ENCODE results near the gene ATRNL1. TPM values are rescaled to one million over a fixed set of nuclear protein-coding genes. Genes with fewer than 3 reads are reported as not detected.
A peak's percentile ranks its signal among the peaks of the same experiment; 100 is the strongest.

Gene ATRNL1
- total RNA-seq, 2 donors from 2014 or later, result 5.1 to 22.9 TPM

- Histone ChIP-seq H3K9me3 (no peaks in the 10 kb centered on the region), H3K4me1 (replicated peaks) (no peaks in the 10 kb centered on the region), H3K27me3 (replicated peaks; ENCODE audit: insufficient read depth) (no peaks in the 10 kb centered on the region), H3K36me3 (no peaks in the 10 kb centered on the region), H3K27ac (no peak overlapping the region), H3K4me3 (no peak overlapping the region)
- intact Hi-C loops (cut with DNase I), result no loop called here
- 74% methylated on average over 3 of the region's 3 CpGs for WGBS
- TF ChIP-seq POLR2A (IDR thresholded peaks at IDR 0.05) (no peak), POLR2AphosphoS5 (IDR thresholded peaks at IDR 0.05) (no peak)
- TF ChIP-seq, protein P1, sequence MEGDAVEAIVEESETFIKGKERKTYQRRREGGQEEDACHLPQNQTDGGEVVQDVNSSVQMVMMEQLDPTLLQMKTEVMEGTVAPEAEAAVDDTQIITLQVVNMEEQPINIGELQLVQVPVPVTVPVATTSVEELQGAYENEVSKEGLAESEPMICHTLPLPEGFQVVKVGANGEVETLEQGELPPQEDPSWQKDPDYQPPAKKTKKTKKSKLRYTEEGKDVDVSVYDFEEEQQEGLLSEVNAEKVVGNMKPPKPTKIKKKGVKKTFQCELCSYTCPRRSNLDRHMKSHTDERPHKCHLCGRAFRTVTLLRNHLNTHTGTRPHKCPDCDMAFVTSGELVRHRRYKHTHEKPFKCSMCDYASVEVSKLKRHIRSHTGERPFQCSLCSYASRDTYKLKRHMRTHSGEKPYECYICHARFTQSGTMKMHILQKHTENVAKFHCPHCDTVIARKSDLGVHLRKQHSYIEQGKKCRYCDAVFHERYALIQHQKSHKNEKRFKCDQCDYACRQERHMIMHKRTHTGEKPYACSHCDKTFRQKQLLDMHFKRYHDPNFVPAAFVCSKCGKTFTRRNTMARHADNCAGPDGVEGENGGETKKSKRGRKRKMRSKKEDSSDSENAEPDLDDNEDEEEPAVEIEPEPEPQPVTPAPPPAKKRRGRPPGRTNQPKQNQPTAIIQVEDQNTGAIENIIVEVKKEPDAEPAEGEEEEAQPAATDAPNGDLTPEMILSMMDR (IDR thresholded peaks at IDR 0.05), result no peak
- no peak for DNase-seq (ENCODE audit: low spot score)
Measured at GRCh38 chr10:115436999-115437398, 343.8 kb downstream of the ATRNL1 start.

- TF ChIP-seq, protein P1 (IDR thresholded peaks at IDR 0.05), result no peak
- TF ChIP-seq POLR2AphosphoS5 (IDR thresholded peaks at IDR 0.05), result peak; percentile 16
- H3K36me3 ChIP-seq, result no peaks in the 10 kb centered on the region
- H3K4me1 ChIP-seq (replicated peaks), result no peaks in the 10 kb centered on the region
- intact Hi-C loops (cut with DNase I), result no loop called here
- 58% methylated on average over 2 of the region's 2 CpGs for WGBS
- no peak overlapping the region for H3K27ac ChIP-seq
- no peaks in the 10 kb centered on the region for H3K27me3 ChIP-seq (replicated peaks; ENCODE audit: insufficient read depth)
- DNase-seq (ENCODE audit: low spot score), result no peak
- no peak overlapping the region for H3K4me3 ChIP-seq
- H3K9me3 ChIP-seq, result no peaks in the 10 kb centered on the region
Measured at GRCh38 chr10:115441907-115442545, 348.9 kb downstream of the ATRNL1 start.

DNA sequence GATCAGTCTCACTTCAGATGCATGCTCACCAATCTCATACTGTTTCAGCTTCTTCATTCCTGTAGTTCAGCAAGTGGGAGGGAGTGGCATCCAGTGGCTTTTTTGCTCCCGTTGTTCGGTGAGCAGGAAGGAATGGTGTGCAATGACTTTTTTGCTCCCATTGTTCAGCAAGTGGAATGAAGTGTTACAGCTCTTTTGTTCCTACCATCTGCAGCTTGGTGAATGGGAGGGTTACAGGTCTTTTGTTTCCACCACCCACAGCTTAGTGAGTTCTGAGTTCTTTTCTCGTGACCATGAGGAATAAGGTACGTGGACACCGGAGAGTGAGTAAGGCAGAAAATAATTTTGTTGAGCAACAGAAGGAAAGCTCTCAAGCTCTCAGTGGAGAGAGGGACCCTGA lies 363.6 kb downstream of the ATRNL1 start:
- Histone ChIP-seq H3K4me1 (replicated peaks) (no peaks in the 10 kb centered on the region), H3K27me3 (replicated peaks; ENCODE audit: insufficient read depth) (no peaks in the 10 kb centered on the region), H3K4me3 (no peak overlapping the region), H3K9me3 (no peaks in the 10 kb centered on the region), H3K27ac (no peak overlapping the region), H3K36me3 (no peaks in the 10 kb centered on the region)
- TF ChIP-seq POLR2A (IDR thresholded peaks at IDR 0.05) (no peak), POLR2AphosphoS5 (IDR thresholded peaks at IDR 0.05) (no peak)
- TF ChIP-seq, protein P1 (IDR thresholded peaks at IDR 0.05), result no peak
- WGBS, result 92% methylated on average over 5 of the region's 5 CpGs
- DNase-seq (ENCODE audit: low spot score), result no peak
- intact Hi-C loops (cut with DNase I), result no loop called here

GRCh38 chr10:115483294-115483693 lies 390.1 kb downstream of the ATRNL1 start:
- intact Hi-C loops (cut with DNase I), result no loop called here
- Histone ChIP-seq H3K4me3 (no peak overlapping the region), H3K9me3 (no peaks in the 10 kb centered on the region), H3K27me3 (replicated peaks; ENCODE audit: insufficient read depth) (no peaks in the 10 kb centered on the region), H3K36me3 (no peaks in the 10 kb centered on the region), H3K27ac (no peak overlapping the region), H3K4me1 (replicated peaks) (no peaks in the 10 kb centered on the region)
- no peak for TF ChIP-seq POLR2A (IDR thresholded peaks at IDR 0.05)
- TF ChIP-seq, protein P1 (IDR thresholded peaks at IDR 0.05), result no peak
- TF ChIP-seq POLR2AphosphoS5 (IDR thresholded peaks at IDR 0.05), result no peak
- WGBS, result 89% methylated on average over 2 of the region's 2 CpGs
- DNase-seq (ENCODE audit: low spot score), result no peak

GRCh38 chr10:115491526-115492140 lies 398.5 kb downstream of the ATRNL1 start:
- H3K9me3 ChIP-seq, result no peaks in the 10 kb centered on the region
- H3K27ac ChIP-seq, result no peak overlapping the region
- DNase-seq (ENCODE audit: low spot score), result no peak
- H3K4me1 ChIP-seq (replicated peaks), result no peaks in the 10 kb centered on the region
- intact Hi-C loops (cut with DNase I), result no loop called here
- H3K36me3 ChIP-seq, result no peaks in the 10 kb centered on the region
- no peaks in the 10 kb centered on the region for H3K27me3 ChIP-seq (replicated peaks; ENCODE audit: insufficient read depth)
- H3K4me3 ChIP-seq, result no peak overlapping the region
- TF ChIP-seq POLR2A (IDR thresholded peaks at IDR 0.05) (no peak), POLR2AphosphoS5 (IDR thresholded peaks at IDR 0.05) (no peak)
- TF ChIP-seq, protein P1 (IDR thresholded peaks at IDR 0.05), result no peak
- 83% methylated on average over 10 of the region's 10 CpGs for WGBS

Data from prostate gland (tissue), 2 donors.